LHCN-M2 (cell line): Measurements from ENCODE around the gene ARPC4. TPM values are rescaled to one million over a fixed set of nuclear protein-coding genes. Genes with fewer than 3 reads are reported as not detected.

Experiments used
- DNase-seq: peaks from one replicate; pipeline ENCODE4 v3.0.0-alpha.2; 2012; ENCODE audit warnings: low read depth
- polyA plus RNA-seq: library from polyadenylated mRNA; unstranded; fragments of >200 nt; gene quantifications from one replicate; pipeline ENCODE4 v1.2.1, GENCODE V29; 2012; ENCODE audit warnings: missing spikeins
- total RNA-seq: library from RNA; depleted of rRNA; stranded (reverse); fragments of >200 nt; gene quantifications from 2 replicates; pipeline ENCODE4 v1.2.3, GENCODE V29; 2014; rRNA removed

The ARPC4 gene
- total RNA-seq = 310 and 367 TPM in 2 replicates
- polyA plus RNA-seq = 277 TPM

GRCh38 chr3:9792405-9793160, at the start of gene ARPC4, which contains the start of gene TADA3:
TSS of gene ARPC4 (plus strand) at chr3:9793082. CDS start at chr3:9793122, 40 bp downstream.
TSS of gene TADA3 (minus strand) at chr3:9792473. CDS start at chr3:9791466, 1,007 bp downstream.
- peak; percentile 94 for DNase-seq

- no peak for DNase-seq
Observed at GRCh38 chr3:9743548-9743947, 49.3 kb upstream of the ARPC4 start.

GRCh38 chr3:9744162-9744561, 48.7 kb upstream of the ARPC4 start:
- DNase-seq = no peak

GRCh38 chr3:9745521-9745920, 47.4 kb upstream of the ARPC4 start:
- DNase-seq = no peak

- DNase-seq = peak; percentile 83
Observed at GRCh38 chr3:9746330-9746729, 46.6 kb upstream of the ARPC4 start.

GRCh38 chr3:9747267-9747666, 45.6 kb upstream of the ARPC4 start:
- peak; percentile 89 for DNase-seq

- DNase-seq = no peak
Observed at GRCh38 chr3:9748031-9748430, 44.9 kb upstream of the ARPC4 start.

GRCh38 chr3:9749296-9749644, 43.6 kb upstream of the ARPC4 start:
- no peak for DNase-seq

GRCh38 chr3:9749645-9750555, 43.0 kb upstream of the ARPC4 start, which contains the start of gene OGG1:
TSS of gene OGG1 (plus strand) at chr3:9749952. CDS start at chr3:9750287, 335 bp downstream.
- peak; percentile 99 for DNase-seq

GRCh38 chr3:9750556-9751411, 42.1 kb upstream of the ARPC4 start:
- DNase-seq = no peak

- DNase-seq = no peak
Observed at GRCh38 chr3:9754678-9755077, 38.2 kb upstream of the ARPC4 start.

- DNase-seq = no peak
Observed at GRCh38 chr3:9757427-9757826, 35.5 kb upstream of the ARPC4 start.

- no peak for DNase-seq
Observed at GRCh38 chr3:9760779-9761505, 31.9 kb upstream of the ARPC4 start.

- no peak for DNase-seq
Observed at GRCh38 chr3:9761919-9762318, 31.0 kb upstream of the ARPC4 start.

- no peak for DNase-seq
Observed at GRCh38 chr3:9762871-9763270, 30.0 kb upstream of the ARPC4 start.

GRCh38 chr3:9765865-9766264, 27.0 kb upstream of the ARPC4 start:
- no peak for DNase-seq

GRCh38 chr3:9767418-9767817, 25.5 kb upstream of the ARPC4 start:
- no peak for DNase-seq

GRCh38 chr3:9768141-9768775, 24.6 kb upstream of the ARPC4 start:
- DNase-seq = no peak

GRCh38 chr3:9769012-9769411, 23.9 kb upstream of the ARPC4 start:
- no peak for DNase-seq
